GM23248 (cell line): ENCODE data around the gene RRN3. TPM values are rescaled to one million over a fixed set of nuclear protein-coding genes. Genes with fewer than 3 reads are reported as not detected.
"Not testable (repeated sequence)": the region's sequence is repeated elsewhere in the genome, so short reads cannot be mapped to it uniquely, and the experiment has no call there.

Experiments used
- DNase-seq: peaks from one replicate; pipeline ENCODE4 v3.0.0-alpha.2; 2015
- H2AFZ ChIP-seq: fragments of 200-600 bp; sonication (generic); 2 replicates; pipeline ENCODE4 v1.6.1; 2016; ENCODE audit warnings: antibody characterized with exemption
- H3F3A ChIP-seq: fragments of 200-600 bp; sonication (generic); 2 replicates; pipeline ENCODE4 v1.6.1; 2016; ENCODE audit warnings: mild to moderate bottlenecking, antibody characterized with exemption, mixed run types; ENCODE audit not compliant: insufficient read depth
- H3K27ac ChIP-seq: fragments of 200-600 bp; sonication (generic); 2 replicates; pipeline ENCODE4 v1.5.1; 2016; ENCODE audit warnings: mild to moderate bottlenecking
- H3K27me3 ChIP-seq: fragments of 200-600 bp; sonication (generic); replicated peaks from 2 replicates; pipeline ENCODE4 v1.6.1; 2016; ENCODE audit warnings: mild to moderate bottlenecking; ENCODE audit not compliant: insufficient read depth
- H3K36me3 ChIP-seq: fragments of 200-600 bp; sonication (generic); 2 replicates; pipeline ENCODE4 v1.6.1; 2016; ENCODE audit warnings: low read depth, mild to moderate bottlenecking
- H3K4me1 ChIP-seq: fragments of 200-600 bp; sonication (generic); 2 replicates; pipeline ENCODE4 v1.6.1; 2016; ENCODE audit warnings: mild to moderate bottlenecking; ENCODE audit not compliant: insufficient read depth
- H3K4me2 ChIP-seq: fragments of 200-600 bp; sonication (generic); one replicate; pipeline ENCODE4 v1.6.1; 2016; ENCODE audit warnings: mild to moderate bottlenecking; ENCODE audit not compliant: unreplicated experiment
- H3K4me3 ChIP-seq: fragments of 200-600 bp; sonication (generic); 2 replicates; pipeline ENCODE4 v1.5.1; 2016; ENCODE audit warnings: mild to moderate bottlenecking
- H3K79me2 ChIP-seq: fragments of 200-600 bp; sonication (generic); 2 replicates; pipeline ENCODE4 v1.6.1; 2016; ENCODE audit warnings: mild to moderate bottlenecking; ENCODE audit not compliant: insufficient read depth
- H3K9ac ChIP-seq: fragments of 200-600 bp; sonication (generic); 2 replicates; pipeline ENCODE4 v1.6.1; 2016; ENCODE audit warnings: mild to moderate bottlenecking
- H3K9me2 ChIP-seq: fragments of 200-600 bp; sonication (generic); 2 replicates; pipeline ENCODE4 v1.6.1; 2016; ENCODE audit warnings: mixed run types, mild to moderate bottlenecking, moderate library complexity; ENCODE audit not compliant: insufficient read depth
- H3K9me3 ChIP-seq: fragments of 200-600 bp; sonication (generic); one replicate; pipeline ENCODE4 v1.6.1; 2017; ENCODE audit warnings: low read depth
- H4K20me1 ChIP-seq: fragments of 200-600 bp; sonication (generic); 2 replicates; pipeline ENCODE4 v1.6.0; 2016; ENCODE audit not compliant: insufficient read depth
- EZH2 ChIP-seq: fragments of 200-600 bp; sonication (generic); IDR thresholded peaks from 2 replicates; pipeline ENCODE4 v1.6.1; 2018; ENCODE audit warnings: antibody characterized with exemption, mild to moderate bottlenecking; ENCODE audit not compliant: insufficient read depth, poor library complexity, severe bottlenecking
- EZH2phosphoT487 ChIP-seq: fragments of 200-600 bp; sonication (generic); IDR thresholded peaks from 2 replicates; pipeline ENCODE4 v1.6.1; 2018; ENCODE audit warnings: antibody characterized with exemption, moderate library complexity, mild to moderate bottlenecking, low read depth; ENCODE audit not compliant: insufficient read depth
- WGBS, 2 experiments: methylation state at CpG; one replicate each; pipeline ENCODE4 v1.1.6; 2015 to 2017; ENCODE audit warnings: low lambda C conversion rate in 2 of 2, low coverage in 1 of 2; ENCODE audit errors: missing lambda C conversion rate in 2 of 2; 5-methylcytosine and 5-hydroxymethylcytosine counted together
- in situ Hi-C: fragments of 300-500 bp; cut with MboI; formaldehyde crosslinking; loops from 2 replicates; pipeline ENCODE4 v1.15.0; 2020
- polyA plus RNA-seq: library from polyadenylated mRNA; unstranded; fragments of >200 nt; fragmentation: Nextera tagmentation; extraction: Ambion mirVana; gene quantifications from 2 replicates; pipeline ENCODE4 v1.2.1, GENCODE V29; 2016
- total RNA-seq: library from RNA; depleted of rRNA; stranded (reverse); fragments of >200 nt; shearing (Covaris generic); gene quantifications from 2 replicates; pipeline ENCODE4 v1.2.3, GENCODE V29; 2014

RRN3 gene
- total and polyA plus RNA-seq, 2 experiments from 2014 or later: 24.8 to 36.2 TPM

DNA sequence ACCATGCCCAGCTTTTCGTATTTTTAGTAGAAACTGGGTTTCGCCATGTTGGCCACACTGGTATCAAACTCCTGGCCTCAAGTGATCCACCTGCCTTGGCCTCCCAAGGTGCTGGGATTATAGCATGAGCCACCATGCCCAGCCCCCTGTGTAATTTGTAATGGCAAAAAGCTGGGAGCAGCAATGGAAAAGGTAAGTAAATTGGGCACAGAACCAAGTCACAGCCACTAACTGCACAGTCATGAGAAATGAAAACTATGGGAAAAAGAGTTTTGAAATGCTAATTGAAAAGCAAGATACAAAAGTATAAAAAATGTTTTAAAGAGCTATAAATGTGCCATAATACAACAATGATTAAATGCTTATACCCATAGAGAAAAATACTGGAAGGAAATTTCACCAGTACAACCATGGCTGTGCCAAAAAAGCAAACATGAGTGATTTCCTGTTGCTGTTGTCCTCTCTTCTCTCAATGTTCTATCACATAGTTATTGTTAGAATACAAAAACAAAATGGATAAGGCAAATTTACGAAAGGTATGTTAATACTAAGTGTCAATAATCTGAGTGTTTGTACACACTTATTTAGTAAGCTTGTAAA lies 44.4 kb downstream of the RRN3 start:
- H3K9ac ChIP-seq: no peak overlapping the region
- no peak overlapping the region for H2AFZ ChIP-seq
- peaks cover 12% of the 10 kb centered on the region; the same call in 1 of the 2 replicates for H3F3A ChIP-seq
- H3K4me3 ChIP-seq: no peak overlapping the region
- in situ Hi-C loops: no loop called here
- H3K9me3 ChIP-seq: no peaks in the 10 kb centered on the region
- H3K79me2 ChIP-seq: peaks cover 91% of the 10 kb centered on the region
- no peaks in the 10 kb centered on the region; the same call in 1 of the 2 replicates for H3K4me1 ChIP-seq
- WGBS, 2 experiments: 96 to 100% methylated on average over 3 of the region's 3 CpGs
- H3K27ac ChIP-seq: no peak overlapping the region
- no peak overlapping the region for H3K4me2 ChIP-seq
- no peaks in the 10 kb centered on the region for H4K20me1 ChIP-seq
- H3K27me3 ChIP-seq: no peaks in the 10 kb centered on the region
- no peak for DNase-seq
- no peaks in the 10 kb centered on the region; the same call in 1 of the 2 replicates for H3K36me3 ChIP-seq
- TF ChIP-seq EZH2: no peak
- no peak for TF ChIP-seq EZH2phosphoT487
- H3K9me2 ChIP-seq: no peaks in the 10 kb centered on the region

DNA sequence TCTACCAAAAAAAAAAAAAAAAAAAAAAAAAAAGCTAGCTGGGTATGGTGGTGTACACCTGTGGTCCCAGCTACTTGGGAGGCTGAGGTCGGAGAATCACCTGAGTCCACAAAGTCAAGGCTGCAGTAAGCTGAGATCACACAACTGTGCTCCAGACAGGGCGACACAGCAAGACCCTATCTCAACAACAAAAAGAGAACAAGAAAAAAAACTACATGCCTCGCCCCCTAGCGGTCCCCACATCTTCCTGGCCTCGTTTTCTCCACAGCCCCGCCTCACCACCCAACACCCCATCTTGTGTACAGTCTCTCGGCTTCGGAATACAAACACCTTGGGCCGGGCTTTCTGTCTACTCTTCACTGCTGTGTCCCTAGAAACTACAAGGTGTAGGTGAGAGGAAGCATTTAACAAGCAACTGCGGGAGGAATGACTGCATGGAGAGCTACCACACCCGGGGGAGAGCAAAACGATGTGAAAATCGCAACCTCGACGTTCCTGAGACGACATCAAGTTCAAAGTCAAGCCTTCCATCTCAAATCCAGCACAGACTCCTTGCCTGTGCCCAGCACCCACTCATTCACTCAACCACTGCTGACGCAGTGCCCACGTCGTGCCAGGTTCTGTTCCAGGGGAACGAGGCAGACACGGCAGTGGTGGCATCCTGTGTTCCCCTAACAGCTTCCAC lies 47.2 kb downstream of the RRN3 start:
- H4K20me1 ChIP-seq: no peaks in the 10 kb centered on the region
- H3K4me2 ChIP-seq: no peak overlapping the region
- no peak overlapping the region for H3K4me3 ChIP-seq
- peaks cover 4% of the 10 kb centered on the region; the same call in 1 of the 2 replicates for H3K36me3 ChIP-seq
- in situ Hi-C loops: no loop called here
- WGBS, 2 experiments: 90 to 91% methylated on average over 21 of the region's 21 CpGs
- peaks cover 82% of the 10 kb centered on the region for H3K79me2 ChIP-seq
- H3K9ac ChIP-seq: no peak overlapping the region
- no peaks in the 10 kb centered on the region for H3K27me3 ChIP-seq
- no peaks in the 10 kb centered on the region for H3K9me2 ChIP-seq
- no peak overlapping the region for H2AFZ ChIP-seq
- H3K27ac ChIP-seq: no peak overlapping the region
- H3K9me3 ChIP-seq: no peaks in the 10 kb centered on the region
- 0 out of 2 replicates have a peak, but pooled peaks cover 5% of the 10 kb centered on the region for H3F3A ChIP-seq
- H3K4me1 ChIP-seq: peaks cover 4% of the 10 kb centered on the region
- TF ChIP-seq EZH2phosphoT487 (no peak), EZH2 (no peak)
- DNase-seq: no peak

DNA sequence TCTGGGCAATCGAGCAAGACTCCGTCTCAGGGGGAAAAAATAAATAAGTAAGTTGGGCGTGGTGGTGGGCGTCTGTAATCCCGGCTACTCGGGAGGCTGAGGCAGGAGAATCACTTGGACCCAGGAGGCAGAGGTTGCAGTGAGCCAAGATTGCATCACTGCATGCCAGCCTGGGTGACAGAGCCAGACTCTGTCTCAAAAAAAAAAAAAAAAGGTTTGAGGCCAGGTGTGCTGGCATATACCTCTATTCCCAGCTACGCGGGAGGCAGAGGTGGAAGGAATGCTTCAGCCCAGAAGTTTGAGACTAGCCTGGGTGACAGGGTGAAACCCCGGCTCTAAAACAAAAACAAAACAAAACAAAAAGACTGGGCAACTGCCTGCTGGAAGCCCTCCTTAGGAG lies 48.8 kb downstream of the RRN3 start:
- H3K9ac ChIP-seq, H3K27me3 ChIP-seq, H3K9me3 ChIP-seq, H3K4me3 ChIP-seq, in situ Hi-C loops, DNase-seq, H3F3A ChIP-seq, H4K20me1 ChIP-seq, H3K27ac ChIP-seq, H2AFZ ChIP-seq, H3K9me2 ChIP-seq, H3K4me2 ChIP-seq, H3K36me3 ChIP-seq: not testable (repeated sequence)
- Histone ChIP-seq H3K79me2 (peaks cover 67% of the 10 kb centered on the region), H3K4me1 (peaks cover 11% of the 10 kb centered on the region)
- 66 to 75% methylated on average over 9 of the region's 9 CpGs for WGBS, 2 experiments

DNA sequence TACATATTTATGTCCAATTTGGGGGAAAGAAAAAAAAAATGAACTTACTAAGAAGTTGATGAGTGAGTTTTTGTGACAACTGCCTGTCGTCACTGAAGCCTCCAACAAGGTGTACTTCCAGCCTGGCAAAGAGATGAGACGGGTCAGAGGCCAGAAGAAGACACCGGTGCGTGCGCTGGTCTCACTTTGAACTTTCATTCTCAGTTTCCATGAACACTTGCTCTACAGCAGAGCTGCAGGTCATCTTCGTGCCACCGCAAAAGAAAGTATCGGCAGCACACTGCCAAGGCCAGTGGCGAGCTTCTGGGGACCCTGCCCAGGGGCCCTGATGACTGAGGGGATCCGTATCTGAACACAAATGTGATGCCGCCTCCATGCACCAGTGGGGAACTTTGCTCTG lies 49.8 kb downstream of the RRN3 start:
- in situ Hi-C loops: no loop called here
- peaks cover 12% of the 10 kb centered on the region; the same call in 1 of the 2 replicates for H3K36me3 ChIP-seq
- H3K9me2 ChIP-seq: no peaks in the 10 kb centered on the region
- peaks cover 11% of the 10 kb centered on the region for H3K4me1 ChIP-seq
- no peak for TF ChIP-seq EZH2
- no peak for TF ChIP-seq EZH2phosphoT487
- H4K20me1 ChIP-seq: no peaks in the 10 kb centered on the region
- H3K4me3 ChIP-seq: no peak overlapping the region
- H3K9me3 ChIP-seq: no peaks in the 10 kb centered on the region
- H3K27ac ChIP-seq: no peak overlapping the region
- no peak overlapping the region for H3K9ac ChIP-seq
- no peak for DNase-seq
- peaks cover 3% of the 10 kb centered on the region; the same call in 1 of the 2 replicates for H3F3A ChIP-seq
- peaks cover 57% of the 10 kb centered on the region for H3K79me2 ChIP-seq
- no peak overlapping the region for H3K4me2 ChIP-seq
- 84 to 87% methylated on average over 11 of the region's 11 CpGs for WGBS, 2 experiments
- no peak overlapping the region for H2AFZ ChIP-seq
- no peaks in the 10 kb centered on the region for H3K27me3 ChIP-seq
